D721Med (cell line): Measurements from ENCODE around the gene GVQW3.

Source experiments
- DNase-seq: peaks from one replicate; pipeline ENCODE4 v3.0.0; 2011; ENCODE audit warnings: low spot score; ENCODE audit not compliant: insufficient read length
- FAIRE-seq: peaks from 2 replicates; lab custom pipeline; 2011; peaks lifted over from hg19 to GRCh38; lab: Jason Lieb, UNC
- TF ChIP-seq, protein P1 (sequence below): IDR thresholded peaks from 2 replicates; pipeline ENCODE4 v1.5.1; 2012; ENCODE audit warnings: mild to moderate bottlenecking, control low read depth; ENCODE audit not compliant: insufficient read depth; ENCODE audit errors: missing control alignments

The GVQW3 gene

GRCh38 chr11:76456571-76456970 is 75.4 kb downstream of the GVQW3 start:
- no peak for DNase-seq
- FAIRE-seq, result no peak
- TF ChIP-seq, protein P1, sequence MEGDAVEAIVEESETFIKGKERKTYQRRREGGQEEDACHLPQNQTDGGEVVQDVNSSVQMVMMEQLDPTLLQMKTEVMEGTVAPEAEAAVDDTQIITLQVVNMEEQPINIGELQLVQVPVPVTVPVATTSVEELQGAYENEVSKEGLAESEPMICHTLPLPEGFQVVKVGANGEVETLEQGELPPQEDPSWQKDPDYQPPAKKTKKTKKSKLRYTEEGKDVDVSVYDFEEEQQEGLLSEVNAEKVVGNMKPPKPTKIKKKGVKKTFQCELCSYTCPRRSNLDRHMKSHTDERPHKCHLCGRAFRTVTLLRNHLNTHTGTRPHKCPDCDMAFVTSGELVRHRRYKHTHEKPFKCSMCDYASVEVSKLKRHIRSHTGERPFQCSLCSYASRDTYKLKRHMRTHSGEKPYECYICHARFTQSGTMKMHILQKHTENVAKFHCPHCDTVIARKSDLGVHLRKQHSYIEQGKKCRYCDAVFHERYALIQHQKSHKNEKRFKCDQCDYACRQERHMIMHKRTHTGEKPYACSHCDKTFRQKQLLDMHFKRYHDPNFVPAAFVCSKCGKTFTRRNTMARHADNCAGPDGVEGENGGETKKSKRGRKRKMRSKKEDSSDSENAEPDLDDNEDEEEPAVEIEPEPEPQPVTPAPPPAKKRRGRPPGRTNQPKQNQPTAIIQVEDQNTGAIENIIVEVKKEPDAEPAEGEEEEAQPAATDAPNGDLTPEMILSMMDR, result no peak
